GM12872 (cell line): ENCODE results near the gene TNIK.

ENCODE experiments used
- TF ChIP-seq, protein P1 (sequence below): IDR thresholded peaks from 3 replicates; pipeline ENCODE4 v1.5.1; 2011; ENCODE audit warnings: low read depth, mild to moderate bottlenecking, low read length, moderate library complexity; ENCODE audit not compliant: insufficient read depth

Gene TNIK

DNA sequence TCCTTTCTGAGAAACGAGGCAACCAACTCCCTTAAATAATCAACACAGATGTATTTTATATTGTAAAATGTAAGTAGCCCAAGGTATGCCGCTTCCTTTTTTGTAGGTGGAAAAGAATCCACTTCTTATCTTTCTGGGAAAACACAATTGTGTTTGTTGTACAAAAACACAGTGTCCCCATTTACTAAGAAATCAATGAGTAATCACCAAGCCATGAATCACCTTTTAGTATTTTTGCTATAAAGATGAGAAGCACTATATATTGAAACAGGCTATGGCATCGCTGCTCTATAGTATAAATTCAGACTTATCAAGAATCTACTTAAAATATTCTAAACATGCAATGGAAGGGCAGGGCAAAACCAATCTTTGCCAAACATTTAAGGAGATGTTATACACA lies 104.0 kb downstream of the TNIK start:
- TF ChIP-seq, protein P1, sequence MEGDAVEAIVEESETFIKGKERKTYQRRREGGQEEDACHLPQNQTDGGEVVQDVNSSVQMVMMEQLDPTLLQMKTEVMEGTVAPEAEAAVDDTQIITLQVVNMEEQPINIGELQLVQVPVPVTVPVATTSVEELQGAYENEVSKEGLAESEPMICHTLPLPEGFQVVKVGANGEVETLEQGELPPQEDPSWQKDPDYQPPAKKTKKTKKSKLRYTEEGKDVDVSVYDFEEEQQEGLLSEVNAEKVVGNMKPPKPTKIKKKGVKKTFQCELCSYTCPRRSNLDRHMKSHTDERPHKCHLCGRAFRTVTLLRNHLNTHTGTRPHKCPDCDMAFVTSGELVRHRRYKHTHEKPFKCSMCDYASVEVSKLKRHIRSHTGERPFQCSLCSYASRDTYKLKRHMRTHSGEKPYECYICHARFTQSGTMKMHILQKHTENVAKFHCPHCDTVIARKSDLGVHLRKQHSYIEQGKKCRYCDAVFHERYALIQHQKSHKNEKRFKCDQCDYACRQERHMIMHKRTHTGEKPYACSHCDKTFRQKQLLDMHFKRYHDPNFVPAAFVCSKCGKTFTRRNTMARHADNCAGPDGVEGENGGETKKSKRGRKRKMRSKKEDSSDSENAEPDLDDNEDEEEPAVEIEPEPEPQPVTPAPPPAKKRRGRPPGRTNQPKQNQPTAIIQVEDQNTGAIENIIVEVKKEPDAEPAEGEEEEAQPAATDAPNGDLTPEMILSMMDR: no peak

DNA sequence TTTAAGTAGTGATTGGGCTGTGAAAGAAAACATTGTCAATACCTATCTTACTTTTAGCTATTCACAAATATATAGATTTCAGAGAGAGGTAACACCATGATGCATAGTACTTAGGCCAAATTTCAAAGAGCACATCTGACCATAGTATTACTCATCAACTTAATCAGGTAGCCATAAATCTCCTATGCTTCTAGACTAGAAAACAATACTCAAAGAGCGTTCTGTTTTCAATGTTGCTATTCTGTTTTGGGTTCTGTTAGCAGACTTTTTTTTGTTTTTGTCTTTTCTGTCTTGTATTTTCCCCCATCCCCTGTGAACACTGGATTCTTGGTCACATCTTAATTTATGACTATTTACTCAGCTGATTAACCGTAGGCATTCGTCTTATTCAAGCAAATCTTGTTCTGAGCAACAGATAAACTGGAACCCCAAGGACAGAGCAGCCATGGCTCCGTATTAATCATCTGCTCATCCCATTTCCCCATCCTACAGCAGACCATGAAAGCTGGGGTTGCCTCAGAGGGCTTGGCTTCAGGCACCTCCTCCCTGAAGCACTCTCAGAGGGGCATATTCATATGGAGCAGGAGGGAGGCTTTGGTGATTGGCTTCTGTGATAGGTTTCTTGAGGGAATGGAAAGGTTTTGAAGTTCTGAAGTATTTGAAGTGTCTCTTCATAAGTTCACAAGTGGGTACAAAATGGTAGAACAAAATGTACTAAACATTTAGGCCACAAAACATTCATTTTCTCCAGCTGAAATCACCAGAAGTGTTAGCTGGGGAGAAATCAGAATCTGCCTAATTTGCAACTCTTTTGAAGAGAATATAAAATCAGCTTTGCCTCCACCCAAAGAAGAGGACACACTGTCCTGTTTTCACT lies 105.3 kb downstream of the TNIK start:
- TF ChIP-seq, protein P1: no peak

DNA sequence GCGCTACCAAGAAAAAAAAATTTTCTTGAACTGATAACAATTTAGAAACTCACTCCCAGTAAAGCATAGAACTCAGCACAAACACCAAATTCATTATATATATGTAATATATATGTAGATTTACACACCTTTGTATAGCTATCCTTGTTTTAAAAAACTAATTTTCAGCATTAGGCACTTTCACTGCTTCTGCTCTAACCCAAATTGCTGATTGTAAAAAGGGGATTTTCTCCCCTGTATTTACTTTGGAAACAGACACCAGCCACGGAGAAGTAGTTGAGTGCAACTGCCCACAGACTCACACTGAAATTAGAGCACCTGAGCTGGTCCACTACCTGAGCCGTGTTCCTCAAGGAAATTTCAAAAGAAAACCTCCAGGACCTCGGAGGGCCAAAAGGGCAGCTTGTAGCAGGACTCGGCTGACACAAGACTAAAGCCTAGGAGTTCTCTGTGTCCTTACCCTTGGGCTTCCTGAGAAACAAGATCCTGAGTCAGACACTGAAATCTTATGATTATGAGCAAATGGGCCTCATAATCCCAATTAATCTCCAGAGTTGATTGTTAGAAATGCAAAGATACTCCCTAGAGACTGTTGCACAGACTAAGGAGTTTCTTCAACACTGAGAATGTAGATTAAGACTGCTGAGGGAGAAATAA lies 106.0 kb downstream of the TNIK start:
- TF ChIP-seq, protein P1: no peak

DNA sequence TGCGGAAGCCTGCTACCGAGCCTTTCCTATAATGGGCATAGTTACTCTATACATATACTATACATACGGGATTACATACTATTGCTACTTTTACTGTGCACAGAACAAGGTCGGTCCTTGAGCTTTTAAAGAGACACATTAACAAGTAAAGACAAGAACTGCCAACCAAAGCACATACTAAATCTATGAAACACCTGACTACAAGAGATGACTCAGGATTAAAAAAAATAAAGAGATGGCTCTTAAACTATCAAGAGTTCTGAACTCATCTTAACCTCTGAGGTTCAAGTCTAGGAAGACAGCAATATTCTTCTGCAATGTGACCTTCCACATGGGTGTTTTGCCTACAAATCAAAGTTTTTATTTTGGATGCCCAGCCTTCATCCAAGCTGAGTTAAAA lies 106.8 kb downstream of the TNIK start:
- TF ChIP-seq, protein P1: no peak

- TF ChIP-seq, protein P1: no peak
Observed at GRCh38 chr3:171352387-171352935, 107.7 kb downstream of the TNIK start.

- TF ChIP-seq, protein P1: no peak
Observed at GRCh38 chr3:171351676-171352075, 108.5 kb downstream of the TNIK start.

GRCh38 chr3:171350364-171350763 lies 109.8 kb downstream of the TNIK start:
- TF ChIP-seq, protein P1: no peak
